Limb (tissue), 2 donors: Measurements from ENCODE around the gene RFWD3.
A peak's percentile ranks its signal among the peaks of the same experiment; 100 is the strongest.

Experiments used
- DNase-seq, 2 donors: peaks; one replicate each; pipeline ENCODE4 v3.0.0-alpha.2; 2016; ENCODE audit errors: extremely low spot score in 2 of 2

Gene RFWD3

GRCh38 chr16:74623214-74623838 lies 43.4 kb downstream of the RFWD3 start:
- peak; percentile 31 to 48 for DNase-seq

GRCh38 chr16:74622005-74622404 lies 44.7 kb downstream of the RFWD3 start:
- no peak for DNase-seq

GRCh38 chr16:74617206-74617788 lies 49.4 kb downstream of the RFWD3 start:
- DNase-seq = no peak

DNA sequence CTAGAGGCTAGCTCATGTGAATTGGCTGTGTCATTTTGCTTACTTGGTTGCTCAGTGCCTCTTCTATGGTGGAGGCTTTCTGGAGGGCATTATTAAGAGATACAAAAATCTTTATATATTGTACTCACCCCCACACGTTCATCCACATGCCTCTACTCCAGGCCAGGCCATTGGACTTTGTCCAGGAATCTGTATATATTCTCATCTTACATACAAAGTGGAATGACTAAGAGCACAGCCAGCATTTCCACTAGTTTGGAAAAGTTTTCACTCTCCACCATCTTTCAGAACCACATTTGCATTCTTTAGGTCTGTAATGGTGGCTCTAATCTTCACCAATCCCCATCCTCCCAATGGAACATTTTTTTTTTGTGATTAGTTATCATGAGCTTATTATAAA lies 55.0 kb downstream of the RFWD3 start:
- DNase-seq = no peak

DNA sequence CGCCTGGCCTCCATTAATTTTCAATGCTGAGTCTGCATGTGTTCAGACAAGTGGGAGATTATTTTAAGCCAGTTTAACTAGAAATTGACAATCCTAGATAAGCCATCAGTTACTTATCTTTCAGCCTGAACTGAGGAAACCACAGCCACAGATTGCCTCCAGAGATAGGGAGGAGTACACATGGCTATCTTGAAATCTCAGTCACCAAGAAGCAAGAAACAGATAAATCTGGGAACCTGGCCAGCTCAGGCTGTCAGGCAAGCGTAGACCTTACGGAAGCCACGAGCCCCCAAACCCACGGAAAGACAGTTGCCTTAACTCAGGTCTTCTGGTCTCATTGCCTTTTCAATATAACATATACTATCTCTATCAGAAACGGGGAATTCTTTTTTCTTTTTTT lies 57.7 kb downstream of the RFWD3 start:
- no peak for DNase-seq

GRCh38 chr16:74608381-74608780 lies 58.3 kb downstream of the RFWD3 start:
- DNase-seq = no peak

GRCh38 chr16:74607962-74608356 lies 58.7 kb downstream of the RFWD3 start:
- peak in 1 of 2 donors; percentile 34 for DNase-seq

- DNase-seq = no peak
Measured at GRCh38 chr16:74607310-74607961, 59.2 kb downstream of the RFWD3 start.

DNA sequence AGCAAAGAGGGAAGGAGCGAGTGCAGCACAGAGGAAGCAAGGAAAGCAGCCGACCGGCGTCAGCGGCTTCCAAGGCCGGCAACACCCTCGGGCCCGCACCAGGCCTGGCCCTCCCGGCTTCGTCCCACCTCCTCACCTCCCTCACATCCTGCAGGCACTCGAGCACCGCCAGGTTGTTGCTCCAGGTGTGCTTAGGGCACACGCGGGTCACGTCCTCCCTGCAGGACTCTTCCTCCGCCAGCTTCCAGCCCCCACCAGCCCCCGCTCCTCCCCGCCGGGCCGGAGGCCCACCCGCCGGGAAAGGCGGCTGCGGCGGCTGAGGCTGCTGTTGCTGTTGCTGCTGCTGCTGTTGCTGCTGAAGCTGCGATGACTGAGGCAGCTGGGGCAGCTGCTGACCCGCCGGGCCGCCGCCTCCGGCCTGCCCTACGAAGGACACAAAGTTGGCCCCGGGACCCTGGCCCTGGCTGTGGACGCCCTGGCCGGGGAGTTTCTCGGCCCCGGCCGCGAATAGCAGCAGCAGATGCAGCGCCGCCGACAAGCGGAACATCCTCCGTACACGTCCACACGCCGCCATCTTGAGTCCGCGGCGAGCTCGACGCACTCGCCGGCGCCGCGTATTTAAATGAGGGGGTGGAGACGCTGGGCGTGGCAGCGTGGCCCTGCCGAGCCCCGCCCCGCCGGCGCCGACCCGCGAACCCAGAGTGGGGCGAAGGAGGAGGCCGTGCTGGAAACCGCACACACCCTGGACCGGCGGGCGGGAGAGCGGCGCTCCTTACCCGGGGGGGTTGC lies 60.0 kb downstream of the RFWD3 start, which contains the start of gene GLG1:
Gene GLG1, minus strand, starts transcription at position 594 of the 789 bp plus-strand sequence. Its CDS starts 20 bp downstream, at position 574.
- peak; percentile 94 to 95 for DNase-seq

DNA sequence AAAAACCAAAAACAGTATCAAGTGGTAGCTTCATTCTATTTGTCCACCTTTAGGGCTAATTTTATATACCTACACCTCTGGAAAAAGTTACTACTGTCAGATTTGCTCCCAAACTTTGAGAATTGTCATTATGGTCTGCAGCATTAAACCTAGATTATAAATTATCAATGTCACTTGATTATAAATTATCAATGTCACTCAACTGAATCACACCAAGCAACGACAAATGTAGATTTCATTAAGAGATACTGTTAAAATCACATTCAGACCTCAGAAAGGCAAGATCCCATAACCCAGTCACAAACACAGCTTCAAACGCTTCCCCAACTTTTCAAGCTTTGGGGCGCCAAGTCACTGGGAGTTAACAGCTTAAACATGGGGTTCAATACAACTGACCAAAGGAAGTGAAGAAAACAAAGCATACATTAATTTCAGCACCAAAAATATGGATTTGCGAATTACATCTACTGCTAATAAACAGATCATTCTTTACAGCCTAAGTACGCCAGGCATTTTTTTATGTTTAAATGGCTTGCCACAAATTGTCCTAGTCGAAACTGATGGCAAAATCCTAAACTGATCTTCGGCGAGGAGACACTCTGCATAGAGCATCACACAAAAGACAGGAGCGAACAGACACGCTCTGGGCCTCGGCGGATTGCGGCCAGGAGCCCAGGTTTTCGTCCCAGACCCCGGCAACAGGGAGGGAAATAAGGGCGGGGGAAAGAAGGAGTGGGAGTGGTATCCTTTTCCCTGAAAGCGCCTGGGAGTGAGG lies 60.7 kb downstream of the RFWD3 start:
- DNase-seq = no peak

DNA sequence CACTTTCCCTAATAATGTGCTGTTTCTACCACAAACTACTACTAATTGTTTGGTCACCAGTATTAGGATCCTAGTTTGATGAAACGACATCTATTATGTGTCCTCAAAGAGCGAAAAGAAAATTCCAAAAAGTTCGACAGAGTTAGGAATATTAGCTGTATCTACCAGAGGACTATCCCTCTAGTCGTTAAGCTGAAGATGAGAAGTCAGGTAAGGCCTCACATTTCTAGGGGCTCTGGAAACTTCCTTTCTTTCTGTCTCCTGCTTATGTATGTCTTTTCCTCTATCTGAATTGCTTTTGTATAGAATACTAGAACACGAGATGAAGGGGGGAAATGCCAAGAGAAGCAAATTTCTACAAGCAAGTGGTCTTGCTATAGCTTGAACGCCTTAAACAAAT lies 61.3 kb downstream of the RFWD3 start:
- no peak for DNase-seq

- DNase-seq = no peak
Measured at GRCh38 chr16:74603848-74604247, 62.8 kb downstream of the RFWD3 start.

GRCh38 chr16:74601126-74601871 lies 65.4 kb downstream of the RFWD3 start:
- no peak for DNase-seq

DNA sequence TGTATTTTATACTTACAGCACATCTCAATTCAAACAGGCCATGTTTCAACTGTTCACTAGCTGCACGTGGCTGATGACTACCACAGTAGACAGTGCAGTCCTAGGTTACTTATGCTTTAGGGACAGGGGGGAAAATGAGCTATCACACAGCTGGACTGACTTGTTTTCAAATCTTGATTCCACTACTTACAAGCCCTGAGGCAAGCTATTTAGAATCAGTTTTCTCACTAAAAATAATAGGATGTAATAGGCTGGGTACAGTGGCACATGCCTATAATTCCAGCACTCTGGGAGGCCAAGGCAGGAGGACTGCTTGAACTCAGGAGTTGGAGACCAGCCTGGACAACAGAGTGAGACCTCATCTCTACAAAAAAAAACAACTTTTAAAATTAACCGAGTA lies 70.1 kb downstream of the RFWD3 start:
- DNase-seq = no peak

DNA sequence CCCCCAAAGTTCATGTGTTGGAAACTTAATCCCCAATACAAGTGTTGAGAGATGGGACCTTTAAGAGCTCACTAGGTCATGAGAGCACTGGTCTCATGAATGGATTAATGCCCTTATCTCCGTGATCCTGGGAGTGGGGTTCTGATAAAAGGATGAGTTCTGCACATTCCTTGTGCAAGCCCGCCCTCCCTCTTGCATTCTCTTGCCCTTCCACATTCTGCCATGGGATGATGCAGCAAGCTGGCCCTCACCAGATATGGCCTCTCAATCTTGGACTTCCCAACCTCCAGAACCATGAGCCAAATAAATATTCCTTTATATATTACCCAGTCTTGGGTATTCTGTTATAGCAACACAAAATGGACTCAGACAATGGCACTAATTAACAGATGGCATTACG lies 73.8 kb downstream of the RFWD3 start:
- no peak for DNase-seq

DNA sequence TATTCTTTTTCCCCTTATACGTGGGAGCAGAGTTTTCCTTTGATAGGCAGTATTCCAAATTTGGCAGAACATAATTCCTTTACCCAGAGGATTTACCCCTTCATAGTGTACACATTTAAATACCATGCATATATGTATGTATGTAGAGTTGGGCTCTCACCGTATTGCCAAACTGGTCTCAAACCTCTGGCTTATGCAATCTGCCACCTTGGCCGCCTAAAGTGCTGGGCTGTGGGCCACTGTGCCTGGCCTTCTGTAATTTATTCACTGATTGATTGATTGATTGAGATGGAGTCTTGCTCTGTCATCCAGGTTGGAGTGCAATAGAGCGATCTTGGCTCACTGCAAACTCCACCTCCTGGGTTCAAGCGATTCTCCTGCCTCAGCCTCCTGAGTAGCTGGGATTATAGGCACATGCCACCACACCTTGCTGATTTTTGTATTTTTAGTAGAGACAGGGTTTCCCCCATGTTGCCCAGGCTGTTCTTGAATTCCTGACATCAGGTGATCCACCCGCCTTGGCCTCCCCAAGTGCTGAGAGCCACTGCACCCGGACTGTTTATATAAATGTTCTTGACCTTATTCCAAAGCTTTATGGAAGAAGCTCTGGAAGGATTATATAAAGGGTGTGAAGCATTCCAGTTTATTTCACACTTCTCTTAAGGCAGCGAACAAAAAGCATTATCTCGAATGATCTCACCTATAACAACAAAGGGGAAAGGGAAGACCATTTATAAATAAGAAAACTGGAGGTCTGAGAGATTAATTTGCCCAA lies 74.6 kb downstream of the RFWD3 start:
- no peak for DNase-seq

DNA sequence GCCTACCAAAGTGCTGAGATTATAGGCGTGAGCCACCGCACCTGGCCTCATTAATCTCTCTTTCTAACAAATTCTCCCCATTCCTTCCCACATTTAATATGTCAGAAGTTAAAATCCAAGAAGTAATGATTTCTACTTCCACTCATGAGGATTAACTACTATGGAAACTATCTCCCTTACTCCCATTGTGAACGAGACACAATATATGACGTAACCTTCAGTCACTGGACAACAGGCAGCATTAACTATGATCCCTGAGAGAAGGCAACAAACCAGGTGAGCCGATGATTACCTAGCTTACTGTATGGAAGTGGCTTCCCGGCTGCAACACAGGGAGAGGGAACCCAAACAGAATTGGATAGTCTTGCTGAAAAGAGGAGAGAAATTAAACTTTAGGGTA lies 79.7 kb downstream of the RFWD3 start:
- DNase-seq = no peak

GRCh38 chr16:74585846-74586443 lies 80.7 kb downstream of the RFWD3 start:
- no peak for DNase-seq

DNA sequence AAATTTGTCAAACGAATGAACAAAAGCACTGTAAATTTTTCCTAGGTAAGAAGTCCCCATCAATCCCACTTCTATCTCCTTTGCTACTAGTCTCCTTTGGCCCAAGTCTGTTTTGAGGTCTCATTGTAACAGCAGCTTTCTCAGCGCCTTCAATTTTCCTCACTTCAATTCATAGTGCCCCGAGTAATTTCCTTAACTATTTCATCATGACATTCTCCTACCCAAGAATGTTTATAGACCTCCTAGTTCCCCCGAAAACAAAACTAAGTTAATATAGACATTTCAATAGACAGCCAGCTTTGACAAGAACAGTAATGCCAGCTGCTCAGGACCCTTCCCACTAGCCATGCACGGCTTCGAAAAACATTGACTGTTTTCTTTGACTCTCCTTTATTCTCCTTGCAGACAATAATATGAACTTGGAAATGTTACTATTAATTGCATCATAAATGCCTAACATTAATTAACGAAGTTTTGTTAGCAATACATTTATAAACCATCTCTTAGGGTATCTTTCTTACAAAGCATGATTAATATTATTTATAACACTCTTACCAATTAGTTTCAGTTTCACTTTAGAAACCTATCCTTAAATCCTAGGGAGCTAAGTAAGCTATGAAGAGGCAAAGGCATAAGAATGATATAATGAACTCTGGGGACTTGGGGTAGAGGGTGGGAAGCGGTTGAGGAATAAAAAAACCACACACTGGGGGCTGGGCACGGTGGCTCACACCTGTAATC lies 82.6 kb downstream of the RFWD3 start:
- DNase-seq = no peak
